Endothelial cell of umbilical vein (primary cell): ENCODE results near the gene CLTCL1. TPM values are rescaled to one million over a fixed set of nuclear protein-coding genes. Genes with fewer than 3 reads are reported as not detected.

Source experiments
- BruUV-seq: library from RNA; stranded (reverse); fragments of 400-500 nt; replicated peaks from 2 replicates; lab custom pipeline; 2021; lab: Mats Ljungman, UMichigan
- CTCF ChIA-PET: fragments of 300-600, 350-600 bp; sonication (Branson Sonifier 250); formaldehyde crosslinking; loops from one replicate; lab custom pipeline; 2021; ENCODE audit warnings: antibody characterized with exemption, inconsistent platforms; lab: Charles Lee
- POLR2A ChIA-PET: fragments of 300-600, 350-600 bp; sonication (Branson Sonifier 250); formaldehyde crosslinking; loops from one replicate; lab custom pipeline; 2021; ENCODE audit warnings: antibody characterized with exemption, inconsistent platforms; lab: Charles Lee
- DNase-seq: peaks from one replicate; pipeline ENCODE4 v3.0.0-alpha.2; 2011; ENCODE audit warnings: low read depth, low spot score
- FAIRE-seq: peaks from 2 replicates; lab custom pipeline; 2011; peaks lifted over from hg19 to GRCh38; lab: Jason Lieb, UNC
- H2AFZ ChIP-seq: 2 replicates; pipeline ENCODE4 v1.6.0; 2012; ENCODE audit warnings: low read depth, low read length, control low read depth, inconsistent platforms
- H3K27ac ChIP-seq: 2 replicates; pipeline ENCODE4 v1.5.1; 2011; ENCODE audit warnings: low read depth, mild to moderate bottlenecking, control low read depth, low read length, moderate library complexity; ENCODE audit not compliant: insufficient read depth
- H3K27me3 ChIP-seq, 2 experiments: 2 replicates each; pipeline versions ENCODE4 v1.6.0 to v1.6.1; 2011; ENCODE audit warnings: low read length in 2 of 2, mixed read lengths in 1 of 2; ENCODE audit not compliant: control insufficient read depth in 2 of 2, insufficient read depth in 2 of 2
- H3K36me3 ChIP-seq, 2 experiments: 2 replicates in 1 of 2; 3 replicates in 1 of 2; pipeline ENCODE4 v1.5.1; 2011; ENCODE audit warnings: low read length in 2 of 2, mild to moderate bottlenecking in 1 of 2, moderate library complexity in 1 of 2; ENCODE audit not compliant: control insufficient read depth in 2 of 2, insufficient read depth in 2 of 2; ENCODE audit errors: extremely low read depth in 1 of 2
- H3K4me1 ChIP-seq: 3 replicates; pipeline ENCODE4 v1.5.1; 2011; ENCODE audit warnings: mild to moderate bottlenecking, low read length; ENCODE audit not compliant: control insufficient read depth, insufficient read depth; ENCODE audit errors: extremely low read depth
- H3K4me2 ChIP-seq: 2 replicates; pipeline ENCODE4 v1.6.1; 2011; ENCODE audit warnings: low read length, control low read depth, mixed read lengths; ENCODE audit not compliant: insufficient read depth
- H3K4me3 ChIP-seq, 3 experiments: fragments of 200-600 bp in 1 of 3; sonication (generic), shearing (Covaris generic) in 1 of 3; replicated peaks in 1 of 3; 2 replicates each; pipeline ENCODE4 v1.5.1; 2011 to 2016; ENCODE audit warnings: control low read depth in 3 of 3, low read length in 3 of 3, mild to moderate bottlenecking in 2 of 3, inconsistent platforms in 1 of 3, low read depth in 1 of 3, moderate library complexity in 1 of 3; ENCODE audit not compliant: insufficient read depth in 1 of 3
- H3K79me2 ChIP-seq: 2 replicates; pipeline ENCODE4 v1.6.0; 2012; ENCODE audit warnings: low read length, inconsistent platforms; ENCODE audit not compliant: control insufficient read depth, insufficient read depth
- H3K9ac ChIP-seq: replicated peaks from 2 replicates; pipeline ENCODE3; 2011; ENCODE audit warnings: low read length, control low read depth; ENCODE audit not compliant: insufficient read depth; ENCODE audit errors: extremely low read depth
- H3K9me1 ChIP-seq: replicated peaks from 3 replicates; pipeline ENCODE4 v1.6.0; 2011; ENCODE audit warnings: mild to moderate bottlenecking, low read length; ENCODE audit not compliant: control insufficient read depth, insufficient read depth; ENCODE audit errors: extremely low read depth
- H3K9me3 ChIP-seq: replicated peaks from 2 replicates; pipeline ENCODE4 v1.5.1; 2012; ENCODE audit warnings: low read length, inconsistent platforms; ENCODE audit not compliant: control insufficient read depth, insufficient read depth
- H4K20me1 ChIP-seq: replicated peaks from 2 replicates; pipeline ENCODE3; 2011; ENCODE audit warnings: mild to moderate bottlenecking, low read length; ENCODE audit not compliant: control insufficient read depth, insufficient read depth; ENCODE audit errors: extremely low read depth
- CTCF ChIP-seq, 2 donors: IDR thresholded peaks; 1 replicate in 1 of 2; 2 replicates in 1 of 2; pipeline ENCODE4 v1.5.1; 2011; ENCODE audit warnings: low read length in 2 of 2, mild to moderate bottlenecking in 2 of 2, moderate library complexity in 2 of 2, control low read depth in 1 of 2, inconsistent platforms in 1 of 2, low read depth in 1 of 2; ENCODE audit not compliant: insufficient read depth in 1 of 2; ENCODE audit errors: extremely low read depth in 1 of 2
- EZH2 ChIP-seq: IDR thresholded peaks from 2 replicates; pipeline ENCODE4 v1.6.1; 2012; ENCODE audit warnings: borderline replicate concordance, low read depth, mild to moderate bottlenecking, moderate library complexity, low read length, inconsistent platforms; ENCODE audit not compliant: severe bottlenecking
- FOS ChIP-seq: IDR thresholded peaks from 2 replicates; pipeline ENCODE4 v1.6.1; 2011; ENCODE audit warnings: mild to moderate bottlenecking, low read length, moderate library complexity, borderline replicate concordance; ENCODE audit not compliant: insufficient read depth
- GATA2 ChIP-seq: IDR thresholded peaks from 2 replicates; pipeline ENCODE4 v1.7.0; 2011; ENCODE audit warnings: low read depth, mild to moderate bottlenecking, moderate library complexity, mixed read lengths, low read length; ENCODE audit not compliant: insufficient read length, insufficient read depth
- JUN ChIP-seq: IDR thresholded peaks from 2 replicates; pipeline ENCODE4 v1.6.1; 2011; ENCODE audit warnings: borderline replicate concordance, low read depth; ENCODE audit not compliant: insufficient read length, insufficient read depth
- MAX ChIP-seq: IDR thresholded peaks from 2 replicates; pipeline ENCODE4 v1.6.1; 2011; ENCODE audit not compliant: insufficient read depth, insufficient read length
- MYC ChIP-seq: IDR thresholded peaks from one replicate; pipeline ENCODE4 v1.6.1; 2011; ENCODE audit warnings: mild to moderate bottlenecking, low read depth, low read length
- POLR2A ChIP-seq: IDR thresholded peaks from 2 replicates; pipeline ENCODE4 v1.6.1; 2012; ENCODE audit warnings: low read depth, mild to moderate bottlenecking, control low read depth, low read length
- POLR2AphosphoS5 ChIP-seq: IDR thresholded peaks from 2 replicates; pipeline ENCODE4 v1.6.1; 2012; ENCODE audit warnings: low read depth, mild to moderate bottlenecking, control low read depth, low read length, moderate library complexity; ENCODE audit not compliant: insufficient read depth
- dilution Hi-C: fragments of 300-500 bp; cut with MboI; formaldehyde crosslinking; loops from one replicate; pipeline ENCODE4 v1.15.0; 2019; ENCODE audit warnings: low sequenced_read_pairs; ENCODE audit not compliant: extremely low pct_ligation_motif_present
- intact Hi-C: fragments of 100-400 bp; cut with micrococcal nuclease; formaldehyde crosslinking; loops from one replicate; pipeline ENCODE4 v1.10.0; 2022
- polyA plus RNA-seq, 4 experiments: library from polyadenylated mRNA; depleted of rRNA in 3 of 4; stranded (reverse) in 3 of 4; unstranded in 1 of 4; fragments of >200 nt; gene quantifications; 2 replicates each; pipeline versions ENCODE4 v1.2.1 to v1.2.3, GENCODE V29; 2011 to 2012; ENCODE audit warnings: missing spikeins in 1 of 4
- total RNA-seq: library from RNA; stranded (reverse); gene quantifications from 2 replicates; pipeline ENCODE4 v1.2.3, GENCODE V29; 2021

Gene CLTCL1
- total and polyA plus RNA-seq, 2 donors (not counting 3 experiments of a cell fraction or from before 2014, with no cell fraction given) = 5.0 to 6.2 TPM

GRCh38 chr22:19176175-19176643, 115.3 kb downstream of the CLTCL1 start:
- ChIA-PET CTCF (no interaction called here), POLR2A (no interaction called here)
- dilution Hi-C loops = no loop called here
- Histone ChIP-seq H3K79me2 (peaks cover 36% of the 10 kb centered on the region), H3K4me2 (no peak overlapping the region), H3K27ac (no peak overlapping the region), H3K36me3 (peaks cover 0 to 5% of the 10 kb centered on the region in 2 experiments), H3K9ac (no peak overlapping the region), H3K4me1 (peaks cover 19% of the 10 kb centered on the region), H3K9me3 (no peaks in the 10 kb centered on the region), H2AFZ (no peak overlapping the region), H3K9me1 (no peaks in the 10 kb centered on the region), H3K4me3 (no peak overlapping the region), H3K27me3 (no peaks in the 10 kb centered on the region), H4K20me1 (no peaks in the 10 kb centered on the region)
- DNase-seq (no peak), FAIRE-seq (no peak)
- no peak for TF ChIP-seq MAX
- TF ChIP-seq POLR2AphosphoS5 = no peak
- no peak for TF ChIP-seq CTCF (IDR thresholded peaks at IDR 0.05; ENCODE audit: extremely low read depth in 1 of 2, insufficient read depth in 1 of 2, low read depth in 1 of 2, low read length in 2 of 2)
- TF ChIP-seq MYC = no peak
- no peak for TF ChIP-seq GATA2
- TF ChIP-seq EZH2 = no peak
- no peak for TF ChIP-seq JUN
- TF ChIP-seq FOS = no peak
- TF ChIP-seq POLR2A = no peak
- no TSS peak for BruUV-seq
- intact Hi-C loops = loop anchor here (5.0 kb wide), 1 partner anchor 271 kb away; the partner anchor contains the start of gene C22orf39
